GDM1 (cell line): ENCODE measurements around the gene C10orf67.
"Not testable (repeated sequence)": the region's sequence is repeated elsewhere in the genome, so short reads cannot be mapped to it uniquely, and the experiment has no call there.

Experiments used
- DNase-seq: peaks from one replicate; lab custom pipeline; 2025; lab: John Stamatoyannopoulos, UW

The C10orf67 gene

DNA sequence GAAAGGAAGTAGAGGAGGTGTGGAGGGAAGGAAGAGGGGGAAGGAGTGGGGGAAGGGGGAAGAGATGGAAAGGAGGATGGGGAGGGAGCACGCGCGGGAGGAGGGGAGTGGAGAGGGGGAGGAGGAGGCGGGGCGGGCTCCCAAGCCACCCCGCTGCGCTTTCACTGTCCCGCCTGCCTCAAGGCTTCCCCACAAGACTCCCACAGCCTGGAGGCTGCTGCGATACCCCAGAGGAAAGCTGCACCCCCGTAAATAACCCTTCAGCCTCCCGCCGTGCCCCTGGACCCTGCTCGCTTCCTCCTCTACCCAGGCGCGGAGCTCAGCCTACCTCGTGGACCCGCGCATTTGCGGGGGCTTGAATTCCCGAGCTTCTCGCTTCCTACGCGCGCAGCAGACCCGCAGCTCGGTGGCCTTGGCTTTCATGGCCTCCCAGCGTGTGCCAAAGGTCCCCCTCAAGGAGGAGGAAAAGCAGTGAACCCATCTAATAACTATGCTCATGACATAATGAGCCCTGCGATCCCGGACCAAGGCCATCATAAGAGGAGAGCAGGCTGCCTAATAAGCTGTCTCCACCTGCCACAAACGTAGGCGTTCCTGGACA lies at the start of gene C10orf67:
Gene C10orf67, minus strand, starts transcription at position 557 of the 601 bp plus-strand sequence. Its CDS starts 23 bp downstream, at position 534.
- DNase-seq: no peak

DNA sequence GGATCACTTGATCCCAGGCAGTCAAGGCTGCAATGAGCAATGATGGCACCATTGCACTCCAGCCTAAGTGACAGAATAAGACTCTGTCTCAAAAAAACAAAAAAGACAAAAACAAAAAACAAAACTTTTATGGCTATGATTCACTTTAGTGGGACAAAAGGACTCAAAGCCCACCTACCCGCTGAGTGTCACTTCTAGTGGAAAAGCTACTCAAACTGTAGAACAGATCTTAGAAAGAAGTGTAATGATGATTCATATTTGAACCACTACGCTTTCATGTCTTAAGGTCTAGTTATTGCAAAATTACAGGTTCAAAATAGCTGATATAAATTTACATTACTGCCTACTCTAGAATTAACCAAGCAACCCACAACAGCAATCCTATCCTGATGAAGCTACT lies 47.2 kb upstream of the C10orf67 start:
- no peak for DNase-seq

DNA sequence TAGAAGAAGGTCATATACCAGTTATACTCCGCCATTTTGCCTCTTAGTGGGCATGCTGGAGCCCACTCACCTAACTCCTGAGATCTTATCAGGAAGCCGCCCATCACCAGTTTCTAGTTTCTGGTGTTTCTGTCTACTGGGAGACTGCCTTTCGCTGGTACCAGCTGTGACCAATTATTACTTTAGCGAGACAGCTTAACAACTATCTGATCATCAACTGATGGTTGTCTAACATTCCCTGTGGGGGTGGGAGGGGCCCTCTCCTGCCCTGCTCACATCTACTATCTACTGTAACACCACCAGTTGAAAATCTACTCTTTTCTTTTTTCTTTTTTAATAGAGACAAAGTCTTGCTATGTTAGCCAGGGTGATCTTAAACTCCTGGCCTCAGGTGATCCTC lies 46.2 kb upstream of the C10orf67 start:
- DNase-seq: no peak

DNA sequence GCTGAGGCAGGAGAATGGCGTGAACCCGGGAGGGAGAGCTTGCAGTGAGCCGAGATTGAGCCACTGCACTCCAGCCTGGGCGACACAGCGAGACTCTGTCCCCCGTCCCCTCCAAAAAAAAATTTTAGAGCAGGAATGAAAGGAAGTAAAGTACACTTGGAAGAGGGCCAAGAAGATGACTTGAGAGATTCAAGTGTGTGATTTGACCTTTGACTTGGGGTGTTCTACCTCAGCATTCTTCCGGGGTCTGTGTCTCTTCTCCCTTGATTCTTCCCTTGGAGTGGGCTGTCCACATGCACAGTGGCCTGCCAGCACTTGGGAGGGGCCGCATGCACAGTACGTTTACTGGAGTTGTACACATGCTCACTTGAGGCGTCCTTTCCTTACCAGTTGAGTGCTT lies 45.8 kb upstream of the C10orf67 start:
- DNase-seq: not testable (repeated sequence)

DNA sequence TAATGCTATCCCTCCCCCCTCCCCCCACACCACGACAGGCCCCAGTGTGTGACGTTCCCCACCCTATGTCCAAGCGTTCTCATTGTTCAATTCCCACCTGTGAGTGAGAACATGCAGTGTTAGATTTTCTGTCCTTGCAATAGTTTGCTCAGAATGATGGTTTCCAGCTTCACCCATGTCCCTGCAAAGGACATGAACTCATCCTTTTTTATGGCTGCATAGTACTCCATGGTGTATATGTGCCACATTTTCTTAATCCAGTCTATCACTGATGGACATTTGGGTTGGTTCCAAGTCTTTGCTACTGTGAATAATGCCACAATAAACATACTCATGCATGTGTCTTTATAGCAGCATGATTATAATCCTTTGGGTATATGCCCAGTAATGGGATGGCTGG lies 42.9 kb upstream of the C10orf67 start:
- not testable (repeated sequence) for DNase-seq

DNA sequence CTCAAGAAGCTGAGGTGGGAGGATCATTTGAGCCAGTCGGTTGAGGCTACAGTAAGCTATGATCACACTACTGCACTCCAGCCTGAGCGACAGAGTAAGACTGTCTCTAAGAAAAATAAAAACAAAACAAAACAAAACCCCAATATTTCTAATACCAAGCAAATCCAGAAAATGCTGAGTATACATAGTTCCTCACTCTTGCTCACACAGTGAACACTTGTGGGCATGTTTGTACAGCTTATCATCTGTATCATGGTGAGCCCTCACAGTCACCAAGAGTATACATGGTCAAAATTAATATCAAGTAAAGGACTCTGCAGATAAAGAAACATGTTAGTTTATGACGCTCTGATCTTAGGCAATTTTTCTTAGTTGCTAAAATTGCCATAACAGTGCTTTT lies 41.5 kb upstream of the C10orf67 start:
- DNase-seq: no peak

DNA sequence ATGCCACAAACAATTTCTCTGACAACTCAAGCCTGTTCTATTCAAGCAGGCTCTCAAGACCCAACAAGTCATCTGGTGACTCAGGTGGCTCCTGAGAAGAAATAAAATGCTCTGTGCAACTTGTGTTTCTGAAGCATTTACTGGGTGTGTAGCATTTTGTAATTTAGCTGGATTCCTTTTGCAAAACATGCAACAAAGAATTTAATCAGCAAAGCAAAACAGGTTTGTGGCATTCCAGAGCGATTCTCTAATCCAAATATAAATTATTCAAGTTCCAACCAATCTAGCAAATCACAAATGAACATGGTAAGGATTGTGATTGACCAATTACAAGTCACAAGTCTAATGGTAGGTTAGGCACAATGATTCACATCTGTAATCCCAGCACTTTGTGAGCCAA lies 39.8 kb upstream of the C10orf67 start:
- DNase-seq: no peak

DNA sequence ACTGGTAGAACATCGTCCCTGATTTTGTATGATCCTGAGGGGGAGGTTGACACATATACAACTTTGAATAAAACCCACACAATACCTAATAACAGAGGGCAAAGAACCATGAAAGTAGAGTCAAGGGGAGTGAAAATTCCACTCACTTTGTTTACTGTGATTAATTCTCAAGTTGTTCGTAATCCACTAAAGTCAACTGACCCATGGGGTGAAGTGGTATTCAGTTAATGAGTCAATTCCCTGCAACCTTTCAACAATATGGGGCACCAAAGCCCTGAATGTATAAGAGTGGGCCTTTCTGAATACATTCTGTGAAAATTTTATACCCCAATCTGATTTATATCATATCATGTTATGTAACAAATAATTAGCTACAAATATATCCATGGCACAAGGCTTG lies 39.0 kb upstream of the C10orf67 start:
- DNase-seq: no peak

DNA sequence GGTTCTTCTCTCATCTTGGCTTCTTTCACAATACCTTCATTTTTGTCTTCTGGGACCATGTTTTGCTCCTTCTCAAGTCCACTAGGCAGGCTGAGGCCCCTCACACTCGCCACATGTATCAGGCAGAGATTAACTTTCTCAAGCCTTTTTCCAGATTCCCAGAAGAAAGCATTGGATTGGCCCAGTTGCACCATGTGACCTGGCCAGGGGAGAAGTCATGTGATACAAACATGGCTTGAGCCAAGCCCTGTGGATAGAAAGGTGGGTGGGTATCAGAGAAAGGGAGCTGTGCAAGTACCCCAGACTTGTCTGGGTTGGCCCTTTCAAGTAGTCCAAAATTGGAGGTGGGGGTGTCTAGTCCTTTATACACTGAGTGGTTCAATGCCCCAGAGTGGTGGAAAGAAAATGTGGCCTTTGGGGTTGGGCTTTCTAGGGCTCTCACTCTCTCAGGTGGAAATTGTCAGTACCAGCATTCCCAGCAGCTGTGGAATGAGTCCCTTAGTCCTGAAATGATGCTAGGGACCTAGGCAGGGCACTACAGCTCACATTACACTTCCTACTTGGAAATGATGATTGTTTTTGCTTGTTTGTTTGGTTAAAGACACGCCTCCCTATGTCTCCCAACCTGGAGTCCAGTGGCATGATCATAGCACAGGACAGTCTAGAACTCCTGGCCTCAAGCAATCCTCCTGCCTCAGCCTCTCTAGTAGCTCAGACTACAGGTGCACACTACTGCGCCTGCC lies 36.9 kb upstream of the C10orf67 start:
- no peak for DNase-seq

DNA sequence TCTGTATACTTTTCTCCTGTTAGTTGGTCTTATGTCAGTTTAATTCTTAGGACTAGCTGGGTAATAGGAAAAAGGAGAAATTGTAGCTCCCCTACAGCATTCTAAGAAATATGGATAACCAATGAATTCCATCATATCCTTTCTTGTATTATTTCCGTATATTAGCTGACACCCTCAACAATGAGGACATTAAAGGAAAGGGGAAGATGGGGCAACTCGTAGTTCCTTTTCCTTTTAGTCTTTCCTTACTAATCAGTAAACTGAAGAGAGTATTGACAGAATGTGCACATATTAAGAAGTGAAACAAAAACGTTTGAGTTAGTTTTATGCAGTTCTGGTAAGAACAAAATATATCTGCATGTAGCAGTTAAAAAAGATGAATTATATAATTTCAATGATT lies 35.1 kb upstream of the C10orf67 start:
- no peak for DNase-seq

DNA sequence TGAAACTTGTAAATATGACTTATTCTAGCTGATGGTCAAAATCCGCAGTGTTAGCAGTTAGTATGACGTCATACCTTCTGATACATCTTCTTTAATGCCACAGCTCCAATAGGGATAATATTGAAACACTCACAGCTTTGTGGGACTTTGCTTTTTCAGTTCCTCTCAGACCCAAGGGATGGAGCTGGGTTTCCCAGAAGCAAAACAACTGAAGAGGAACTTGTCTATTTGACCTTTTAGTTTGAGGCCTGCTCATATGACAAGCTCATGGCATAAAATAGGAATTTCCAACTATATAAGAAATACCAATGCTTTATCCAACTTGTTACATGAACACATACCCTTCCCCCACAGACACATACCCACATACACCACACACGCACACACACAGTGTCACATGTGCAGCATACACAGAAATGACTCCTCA lies 31.6 kb upstream of the C10orf67 start:
- DNase-seq: no peak

DNA sequence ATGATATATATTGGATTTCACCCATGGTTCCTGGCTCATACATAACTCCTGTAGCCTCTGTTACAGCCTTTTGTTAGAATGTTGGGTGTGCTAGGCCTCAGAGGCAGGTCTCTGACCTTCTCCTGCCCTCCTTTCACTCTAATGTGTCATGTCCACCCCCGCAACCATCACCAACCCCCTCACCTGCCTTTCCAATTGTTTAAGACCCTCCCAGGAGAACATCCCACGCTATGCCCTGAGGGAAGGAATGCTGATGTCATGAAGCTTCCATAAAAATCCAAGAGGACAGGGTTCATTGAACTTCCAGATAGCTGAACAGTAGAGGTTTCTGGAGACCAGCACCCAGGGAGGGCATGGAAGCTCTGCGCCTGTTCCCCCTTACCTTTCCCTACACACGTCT lies 30.8 kb upstream of the C10orf67 start:
- DNase-seq: no peak

DNA sequence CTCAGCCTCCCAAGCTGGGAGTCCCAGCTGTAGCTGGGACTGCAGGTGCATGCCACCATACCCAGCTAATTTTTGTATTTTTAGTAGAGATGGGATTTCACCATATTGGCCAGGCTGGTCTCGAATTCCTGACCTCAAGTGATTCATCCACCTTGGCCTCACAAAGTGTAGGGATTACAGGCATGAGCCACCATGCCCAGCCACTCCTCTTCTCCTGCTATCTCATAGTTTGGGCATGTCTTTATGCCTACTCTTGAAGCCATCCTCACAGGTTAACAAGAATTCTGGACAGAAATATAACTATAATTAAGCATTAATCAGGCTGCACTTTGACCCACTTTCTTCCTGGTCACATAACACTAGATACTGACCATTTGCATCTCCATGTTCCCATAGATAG lies 28.6 kb upstream of the C10orf67 start:
- no peak for DNase-seq

DNA sequence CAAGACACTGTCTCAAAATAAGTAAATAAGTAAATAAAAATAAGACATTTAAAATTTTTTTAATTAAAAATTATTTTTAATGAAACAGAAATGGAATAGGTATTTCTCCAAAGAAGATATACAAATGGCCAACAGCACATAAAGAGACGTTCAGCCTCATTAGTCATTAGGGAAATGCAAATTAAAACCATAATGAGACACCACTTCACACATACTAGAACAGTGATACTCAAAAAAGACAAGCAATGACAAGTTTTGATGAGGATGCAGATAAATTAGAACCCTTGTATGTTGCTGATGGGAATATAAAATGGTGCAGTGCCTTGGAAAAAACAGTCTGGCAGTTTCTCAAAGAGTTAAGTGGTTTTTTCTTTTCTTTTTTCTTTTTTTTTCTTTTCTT lies 26.5 kb upstream of the C10orf67 start:
- no peak for DNase-seq

DNA sequence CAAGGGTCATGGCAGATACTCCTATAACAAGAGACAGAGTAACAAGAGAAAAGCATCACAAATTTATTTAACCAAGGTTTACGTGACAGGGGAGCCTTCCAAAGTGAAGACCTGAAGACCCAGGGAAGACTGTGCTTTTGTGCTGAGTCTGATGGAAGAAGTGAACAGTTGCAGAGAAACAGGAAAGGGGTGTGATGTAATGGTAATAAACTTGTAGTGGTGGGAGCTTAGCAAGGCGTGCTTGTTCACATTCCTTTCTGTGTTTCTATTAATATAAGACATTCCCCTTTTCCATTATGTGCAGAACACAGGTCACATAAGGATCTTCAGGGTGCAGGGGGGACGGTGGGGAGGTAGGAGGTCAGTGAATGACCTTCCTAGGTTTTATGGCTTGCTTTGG lies 25.5 kb upstream of the C10orf67 start:
- no peak for DNase-seq

DNA sequence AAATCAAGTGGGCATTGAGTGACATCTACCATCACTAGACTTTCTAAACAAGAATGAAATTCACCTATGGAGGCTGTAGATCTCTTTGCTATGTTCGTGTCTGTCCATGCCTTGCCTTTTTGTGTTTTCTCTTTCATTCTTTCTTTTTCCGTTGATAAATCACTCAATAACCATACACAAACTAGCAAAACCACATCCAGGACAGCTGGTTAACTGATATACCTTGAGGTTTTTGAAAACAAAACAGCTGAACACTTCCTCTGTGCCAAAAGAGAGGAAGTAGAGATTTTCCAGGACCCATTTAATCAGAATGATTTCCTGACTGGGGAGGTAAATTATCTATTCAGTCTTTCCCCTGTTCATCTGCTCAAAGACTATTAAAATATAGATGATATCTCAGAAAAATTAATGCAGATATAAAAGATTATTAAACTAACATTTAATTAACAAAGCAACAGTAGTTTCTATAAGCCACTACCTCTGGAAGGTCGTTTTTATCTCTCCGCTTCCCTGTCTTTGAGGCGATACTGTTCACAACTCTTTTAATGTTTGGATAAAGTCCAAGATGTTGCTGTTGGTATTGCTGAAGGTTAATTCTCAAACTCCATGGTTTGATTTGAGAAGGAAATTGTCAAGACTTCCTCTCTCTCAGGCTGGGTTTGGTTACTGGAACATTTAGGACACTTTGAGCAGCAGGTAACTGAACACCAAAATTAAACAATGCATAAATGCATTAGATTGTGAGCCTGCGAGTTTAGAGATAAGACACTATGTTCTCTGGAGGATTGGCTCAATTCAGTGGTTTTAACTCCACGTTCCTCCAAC lies 24.4 kb upstream of the C10orf67 start:
- DNase-seq: no peak

DNA sequence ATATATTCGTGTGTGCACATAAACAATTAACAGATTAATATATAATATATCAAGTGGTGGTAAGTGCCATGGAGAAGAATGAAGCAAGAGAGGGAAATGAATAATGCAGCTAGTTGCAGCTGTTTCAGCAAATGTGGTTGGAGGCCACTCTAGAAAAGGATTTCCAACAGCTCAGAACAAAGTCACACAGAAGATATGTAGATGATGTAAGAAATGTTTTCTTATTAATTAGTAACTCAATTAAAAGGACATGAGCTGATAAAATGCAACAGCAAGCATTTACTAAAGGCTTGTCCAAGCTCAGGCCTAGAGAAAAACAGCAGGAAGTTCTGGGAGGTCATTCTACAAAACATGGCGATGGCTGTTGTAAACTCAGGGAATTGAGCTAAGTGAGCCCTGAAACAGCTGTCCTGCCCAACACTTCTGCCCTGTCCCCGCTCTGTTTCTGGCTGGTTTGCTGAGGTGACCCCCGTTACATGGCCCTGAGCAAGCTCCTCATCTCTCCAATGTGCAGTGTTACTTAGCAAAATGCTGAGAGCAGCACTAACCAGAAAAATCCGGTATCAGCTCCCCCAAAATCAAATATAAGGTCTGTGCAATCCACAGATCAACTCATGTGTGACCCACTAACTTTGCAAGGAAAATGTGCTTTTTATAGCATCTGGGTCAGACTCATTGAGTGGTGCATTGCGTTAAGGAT lies 23.4 kb upstream of the C10orf67 start:
- no peak for DNase-seq

DNA sequence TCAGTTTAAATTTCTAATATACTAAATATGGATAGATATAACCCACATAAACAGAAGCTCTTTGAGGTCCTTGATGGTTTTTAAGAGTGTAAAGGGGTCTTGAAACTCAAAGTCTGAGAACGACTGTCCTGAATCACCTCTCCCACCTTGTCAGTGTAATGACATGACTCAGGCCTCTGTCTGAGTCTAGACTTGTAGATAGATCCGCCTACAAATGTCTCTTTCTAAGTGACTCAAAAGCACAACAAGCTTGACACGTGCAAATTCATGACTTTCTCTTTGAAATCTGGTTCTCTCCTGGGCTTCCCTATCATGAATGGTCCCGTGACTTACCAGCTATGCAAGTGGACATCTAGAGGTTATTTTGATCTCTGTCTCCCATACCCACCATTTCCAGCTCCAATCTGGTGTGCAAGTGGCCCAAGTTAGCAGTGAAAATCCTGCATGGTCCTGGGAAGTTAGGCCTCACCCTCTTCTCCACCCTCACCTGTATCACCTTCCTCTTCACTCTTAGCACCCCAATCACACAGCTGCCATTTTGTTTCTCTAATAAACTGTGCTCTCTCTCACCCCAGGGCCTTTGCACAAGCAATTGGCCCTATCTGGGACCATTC lies 20.9 kb upstream of the C10orf67 start:
- DNase-seq: not testable (repeated sequence)

DNA sequence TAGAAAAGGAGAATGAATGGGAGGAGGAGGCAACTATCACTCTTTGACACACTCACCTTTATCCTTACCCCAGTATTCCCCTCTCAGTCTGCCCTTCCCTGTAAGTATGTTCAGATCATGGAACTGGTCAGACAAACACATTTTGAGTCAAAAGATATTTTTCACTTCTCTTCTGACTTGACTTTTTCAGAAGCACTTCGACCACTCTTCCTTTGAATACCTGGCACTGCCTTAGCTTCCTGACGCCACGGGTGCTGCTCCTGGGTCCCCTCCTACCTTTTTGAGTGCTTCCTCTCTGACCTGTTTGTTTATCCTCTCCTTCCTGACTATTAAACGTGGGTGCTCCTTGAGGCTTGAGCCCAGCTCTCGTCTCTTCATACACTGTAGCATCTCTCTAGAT lies 19.8 kb upstream of the C10orf67 start:
- DNase-seq: no peak

DNA sequence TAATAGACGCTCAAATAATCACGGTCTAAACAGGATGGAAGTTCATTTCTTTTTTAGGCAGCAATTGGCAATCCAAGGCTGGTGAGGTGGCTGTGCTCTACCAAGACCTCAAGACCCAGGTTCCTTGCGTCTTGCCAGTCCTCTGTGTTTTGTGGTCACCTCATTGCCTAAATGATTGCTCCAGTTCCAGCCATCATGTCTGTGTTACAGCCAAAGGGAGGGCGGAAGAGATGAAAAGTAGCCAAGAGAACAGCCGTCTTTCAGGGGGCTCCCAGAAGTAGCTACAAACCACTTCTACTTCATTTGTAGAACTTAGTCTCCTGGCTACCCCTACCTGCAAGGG lies 19.2 kb upstream of the C10orf67 start:
- no peak for DNase-seq

DNA sequence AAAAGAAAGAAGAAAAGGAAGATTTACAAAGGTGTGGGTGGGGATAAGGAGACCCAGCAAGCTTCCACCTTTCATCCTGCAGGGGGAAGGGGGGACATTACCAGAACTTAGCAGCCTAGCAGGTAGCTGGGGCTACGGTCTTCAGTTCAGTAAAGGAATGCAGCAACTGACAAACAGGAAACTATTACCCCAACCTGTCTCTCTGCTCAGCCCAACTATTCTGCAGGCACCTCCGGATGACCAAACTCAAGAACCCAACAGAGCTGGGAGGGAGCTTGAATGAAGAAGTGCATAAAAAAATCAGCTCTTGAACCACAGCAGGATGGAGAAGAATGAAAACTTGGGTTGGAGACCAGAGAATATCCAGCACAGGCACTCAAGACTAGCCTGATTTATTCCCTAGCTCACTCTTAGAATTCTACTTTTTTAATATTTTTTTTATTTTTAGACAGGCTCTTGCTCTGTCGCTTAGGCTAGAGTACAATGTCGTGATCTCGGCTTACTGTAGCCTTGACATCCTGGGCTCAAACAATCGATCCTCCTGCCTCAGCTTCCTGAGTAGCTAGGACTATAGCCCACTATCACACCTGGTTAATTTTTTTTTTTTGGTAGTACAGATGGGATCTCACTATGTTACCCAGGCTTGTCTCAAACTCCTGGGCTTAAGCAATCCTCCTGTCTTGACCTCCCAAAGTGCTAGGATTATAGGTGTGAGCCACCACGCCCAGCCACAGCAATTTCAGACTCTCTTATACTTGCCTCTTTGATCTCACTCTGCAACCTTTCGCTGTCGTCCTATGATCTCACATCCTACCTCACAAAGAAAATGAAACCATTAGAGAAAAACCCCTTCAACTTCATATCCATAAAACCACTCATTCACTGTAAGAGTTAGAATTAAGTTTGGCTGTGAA lies 18.5 kb upstream of the C10orf67 start:
- no peak for DNase-seq
